ENCODE results near the gene POGZ. TPM values are rescaled to one million over a fixed set of nuclear protein-coding genes. Genes with fewer than 3 reads are reported as not detected.

POGZ gene
- total RNA-seq, 4 donors from 2014 or later: 29.3 to 87.3 (median 57.3) TPM

DNA sequence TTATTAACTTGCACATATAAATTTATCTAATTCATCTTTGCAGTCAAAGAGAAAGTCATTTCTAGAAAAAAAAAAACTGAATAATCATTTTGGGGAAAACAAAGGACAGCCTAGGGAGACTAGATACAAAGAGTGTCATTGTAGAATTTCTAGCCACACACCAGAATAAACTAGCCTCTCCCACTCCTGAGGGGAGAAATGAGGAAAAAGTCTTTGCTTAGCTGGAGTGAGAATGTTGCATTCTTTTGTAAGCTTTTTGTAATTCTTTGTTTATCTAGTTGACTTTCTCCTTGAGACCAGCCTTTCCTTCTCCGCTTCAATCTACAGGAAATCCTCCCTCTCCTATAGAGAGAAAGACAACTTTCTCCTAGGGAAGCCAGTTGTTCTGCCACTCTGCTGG is 36.0 kb upstream of the POGZ start:
- TF ChIP-seq POLR2A (IDR thresholded peaks at IDR 0.05) (no peak), POLR2AphosphoS5 (IDR thresholded peaks at IDR 0.05) (no peak), EP300 (IDR thresholded peaks at IDR 0.05) (no peak)
- TF ChIP-seq, protein P1, sequence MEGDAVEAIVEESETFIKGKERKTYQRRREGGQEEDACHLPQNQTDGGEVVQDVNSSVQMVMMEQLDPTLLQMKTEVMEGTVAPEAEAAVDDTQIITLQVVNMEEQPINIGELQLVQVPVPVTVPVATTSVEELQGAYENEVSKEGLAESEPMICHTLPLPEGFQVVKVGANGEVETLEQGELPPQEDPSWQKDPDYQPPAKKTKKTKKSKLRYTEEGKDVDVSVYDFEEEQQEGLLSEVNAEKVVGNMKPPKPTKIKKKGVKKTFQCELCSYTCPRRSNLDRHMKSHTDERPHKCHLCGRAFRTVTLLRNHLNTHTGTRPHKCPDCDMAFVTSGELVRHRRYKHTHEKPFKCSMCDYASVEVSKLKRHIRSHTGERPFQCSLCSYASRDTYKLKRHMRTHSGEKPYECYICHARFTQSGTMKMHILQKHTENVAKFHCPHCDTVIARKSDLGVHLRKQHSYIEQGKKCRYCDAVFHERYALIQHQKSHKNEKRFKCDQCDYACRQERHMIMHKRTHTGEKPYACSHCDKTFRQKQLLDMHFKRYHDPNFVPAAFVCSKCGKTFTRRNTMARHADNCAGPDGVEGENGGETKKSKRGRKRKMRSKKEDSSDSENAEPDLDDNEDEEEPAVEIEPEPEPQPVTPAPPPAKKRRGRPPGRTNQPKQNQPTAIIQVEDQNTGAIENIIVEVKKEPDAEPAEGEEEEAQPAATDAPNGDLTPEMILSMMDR (IDR thresholded peaks at IDR 0.05): no peak
- no peaks in the 10 kb centered on the region for H3K9me3 ChIP-seq
- H3K4me1 ChIP-seq: peaks cover 8% of the 10 kb centered on the region
- no peaks in the 10 kb centered on the region for H3K27me3 ChIP-seq
- H3K4me3 ChIP-seq: no peak overlapping the region
- H3K36me3 ChIP-seq: no peaks in the 10 kb centered on the region
- H3K27ac ChIP-seq: peak overlapping the region; percentile 43
- DNase-seq (ENCODE audit: low spot score in 2 of 2): no peak
- WGBS: 74% methylated on average over 1 of the region's 1 CpG

DNA sequence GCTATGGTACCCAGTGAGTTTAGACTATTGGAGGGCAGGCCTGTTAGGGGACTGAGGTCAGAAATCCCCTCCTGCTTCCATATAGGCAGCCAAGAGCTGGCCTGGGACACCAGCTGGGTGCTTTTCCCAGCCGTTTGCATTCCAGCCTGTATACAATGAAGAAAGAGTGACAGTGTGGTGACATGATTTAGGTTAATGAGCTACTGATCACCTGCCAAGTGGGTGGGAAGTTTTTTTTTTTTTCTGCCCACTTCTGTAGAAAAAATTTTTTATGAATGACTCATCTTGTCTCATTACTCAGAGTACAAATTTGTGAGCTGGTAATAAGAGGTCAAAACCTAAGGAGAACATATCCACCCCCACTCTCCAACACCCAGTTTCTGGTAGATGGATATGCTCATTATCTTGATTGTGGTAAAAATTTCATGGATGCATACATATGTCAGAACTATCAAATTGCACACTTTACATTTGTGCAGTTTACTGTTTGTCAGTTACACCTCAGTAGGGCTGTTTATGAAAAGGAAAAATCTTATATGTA is 35.5 kb upstream of the POGZ start:
- TF ChIP-seq POLR2AphosphoS5 (IDR thresholded peaks at IDR 0.05) (no peak), POLR2A (IDR thresholded peaks at IDR 0.05) (no peak)
- DNase-seq (ENCODE audit: low spot score in 2 of 2): no peak
- Histone ChIP-seq H3K27me3 (no peaks in the 10 kb centered on the region), H3K9me3 (no peaks in the 10 kb centered on the region), H3K4me1 (peaks cover 8% of the 10 kb centered on the region), H3K36me3 (no peaks in the 10 kb centered on the region), H3K27ac (no peak overlapping the region), H3K4me3 (no peak overlapping the region)
- WGBS: 8% methylated on average over 1 of the region's 1 CpG

DNA sequence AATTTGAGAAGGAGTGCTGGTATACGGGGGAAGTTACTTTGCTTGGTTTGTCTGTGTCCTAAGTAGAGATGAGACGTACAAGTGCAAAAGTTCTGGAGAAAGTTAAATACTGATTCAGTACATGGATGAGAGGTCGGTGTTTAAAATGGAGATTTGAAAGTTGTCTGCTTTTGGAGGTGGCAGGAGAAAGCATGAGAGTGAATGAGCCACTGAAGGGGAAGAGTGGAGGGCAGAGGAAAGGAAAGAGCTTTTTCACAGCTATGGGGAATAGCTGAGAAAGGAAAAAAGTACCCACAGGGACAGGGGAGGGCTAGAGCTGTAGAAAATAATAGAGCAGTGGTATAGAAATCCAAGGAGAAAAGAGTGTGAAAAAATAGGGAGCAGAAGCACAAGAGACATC is 33.7 kb upstream of the POGZ start:
- Histone ChIP-seq H3K9me3 (no peaks in the 10 kb centered on the region), H3K4me1 (peaks cover 8% of the 10 kb centered on the region), H3K27ac (no peak overlapping the region), H3K36me3 (no peaks in the 10 kb centered on the region), H3K4me3 (no peak overlapping the region), H3K27me3 (no peaks in the 10 kb centered on the region)
- TF ChIP-seq POLR2AphosphoS5 (IDR thresholded peaks at IDR 0.05) (no peak), EP300 (IDR thresholded peaks at IDR 0.05) (no peak), POLR2A (IDR thresholded peaks at IDR 0.05) (no peak)
- TF ChIP-seq, protein P1 (IDR thresholded peaks at IDR 0.05): no peak
- DNase-seq (ENCODE audit: low spot score in 2 of 2): no peak
- 91% methylated on average over 3 of the region's 3 CpGs for WGBS

DNA sequence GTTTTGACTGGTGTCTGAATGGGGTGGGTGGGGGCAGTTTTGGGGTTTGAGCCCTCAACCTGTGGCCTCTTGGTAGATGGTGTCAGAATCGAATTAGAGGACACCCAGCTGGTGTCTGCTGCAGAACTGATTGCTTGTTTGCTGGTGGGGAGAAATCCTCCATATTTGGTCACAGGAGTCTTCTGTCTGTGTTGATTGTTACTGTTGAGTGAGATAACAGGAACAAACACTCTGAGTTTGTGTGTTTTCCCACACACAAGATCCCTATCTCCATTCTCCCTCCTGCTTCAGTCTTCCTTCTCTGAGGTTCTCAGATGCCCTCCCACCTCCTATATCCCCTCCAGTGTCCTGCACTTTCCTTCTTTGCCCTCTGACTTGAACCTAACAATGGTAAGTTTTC is 32.8 kb upstream of the POGZ start:
- WGBS: 100% methylated on average over 1 of the region's 1 CpG
- Histone ChIP-seq H3K9me3 (no peaks in the 10 kb centered on the region), H3K27me3 (no peaks in the 10 kb centered on the region), H3K27ac (no peak overlapping the region), H3K4me1 (peaks cover 8% of the 10 kb centered on the region), H3K4me3 (no peak overlapping the region), H3K36me3 (no peaks in the 10 kb centered on the region)
- no peak for TF ChIP-seq POLR2A (IDR thresholded peaks at IDR 0.05)
- no peak for TF ChIP-seq EP300 (IDR thresholded peaks at IDR 0.05)
- DNase-seq (ENCODE audit: low spot score in 2 of 2): no peak

DNA sequence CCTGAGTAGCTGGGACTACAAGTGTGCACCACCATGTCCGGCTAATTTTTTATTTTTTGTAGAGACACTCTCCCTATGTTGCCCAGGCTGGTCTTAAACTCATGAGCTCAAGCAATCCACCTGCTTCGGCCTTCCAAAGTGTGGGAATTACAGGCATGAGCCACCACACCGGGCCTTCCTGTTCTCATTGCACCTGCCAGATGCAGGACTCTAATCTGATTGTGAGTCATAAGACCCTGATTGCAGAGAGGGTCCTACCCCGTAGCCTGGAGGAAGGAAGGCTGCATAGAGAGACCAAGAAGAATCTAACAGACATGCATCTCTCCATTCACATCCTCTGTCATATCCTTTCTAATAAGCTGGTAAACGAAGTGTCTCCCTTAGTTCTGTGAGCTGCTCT is 32.3 kb upstream of the POGZ start:
- TF ChIP-seq EP300 (IDR thresholded peaks at IDR 0.05): no peak
- no peak for TF ChIP-seq POLR2AphosphoS5 (IDR thresholded peaks at IDR 0.05)
- TF ChIP-seq, protein P1 (IDR thresholded peaks at IDR 0.05): no peak
- no peak for TF ChIP-seq POLR2A (IDR thresholded peaks at IDR 0.05)
- no peaks in the 10 kb centered on the region for H3K27me3 ChIP-seq
- no peak for DNase-seq (ENCODE audit: low spot score in 2 of 2)
- H3K4me1 ChIP-seq: peaks cover 8% of the 10 kb centered on the region
- 86% methylated on average over 5 of the region's 5 CpGs for WGBS
- no peaks in the 10 kb centered on the region for H3K36me3 ChIP-seq
- H3K4me3 ChIP-seq: no peak overlapping the region
- H3K27ac ChIP-seq: no peak overlapping the region
- H3K9me3 ChIP-seq: no peaks in the 10 kb centered on the region

DNA sequence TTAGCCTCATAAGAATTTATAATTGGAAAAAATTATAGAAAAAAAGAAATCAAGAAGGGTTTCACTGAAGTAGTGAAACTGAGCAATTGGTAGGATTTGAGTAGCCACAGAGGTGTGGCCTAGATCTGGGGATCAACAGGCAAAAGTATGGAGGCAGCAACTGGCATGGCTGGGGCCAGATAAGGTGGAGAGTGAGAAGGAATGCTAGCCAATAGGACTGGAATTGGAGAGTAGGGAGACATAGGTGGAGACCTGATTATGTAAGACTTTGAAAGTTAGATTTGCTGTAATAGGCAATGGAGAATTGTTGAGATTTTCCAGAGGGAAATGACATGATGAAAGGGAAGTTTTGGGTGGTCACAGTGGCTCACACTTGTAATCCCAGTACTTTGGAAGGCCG is 27.3 kb upstream of the POGZ start:
- Histone ChIP-seq H3K27ac (no peak overlapping the region), H3K36me3 (no peaks in the 10 kb centered on the region), H3K4me3 (no peak overlapping the region), H3K9me3 (peaks cover 4% of the 10 kb centered on the region), H3K4me1 (no peaks in the 10 kb centered on the region), H3K27me3 (no peaks in the 10 kb centered on the region)
- 95% methylated on average over 1 of the region's 1 CpG for WGBS
- no peak for DNase-seq (ENCODE audit: low spot score in 2 of 2)
- TF ChIP-seq EP300 (IDR thresholded peaks at IDR 0.05): no peak
- TF ChIP-seq POLR2AphosphoS5 (IDR thresholded peaks at IDR 0.05): no peak
- TF ChIP-seq POLR2A (IDR thresholded peaks at IDR 0.05): no peak
- TF ChIP-seq, protein P1 (IDR thresholded peaks at IDR 0.05): no peak

Data from suprapubic skin (tissue), 4 donors.